ENCODE results near the gene B3GALNT2. TPM values are rescaled to one million over a fixed set of nuclear protein-coding genes. Genes with fewer than 3 reads are reported as not detected.
A peak's percentile ranks its signal among the peaks of the same experiment; 100 is the strongest.

B3GALNT2 gene
- total and polyA plus RNA-seq, 8 donors: 2.4 to 126 (median 14.7) TPM

GRCh38 chr1:235423214-235423652 is 81.0 kb downstream of the B3GALNT2 start:
- WGBS, 5 donors: 54 to 68% (median 60%) methylated on average over 12 of the region's 12 CpGs
- Histone ChIP-seq H3K27me3 (no peaks in the 10 kb centered on the region), H3K27ac (no peak overlapping the region), H3K4me1 (peaks cover 0 to 8% (median 2%) of the 10 kb centered on the region in 4 donors), H3K4me3 (no peak overlapping the region), H3K36me3 (peaks cover 2 to 38% (median 19%) of the 10 kb centered on the region in 4 donors), H3K9me3 (no peaks in the 10 kb centered on the region)
- DNase-seq: peak in 1 of 2 donors; percentile 30
- TF ChIP-seq CTCF (IDR thresholded peaks at IDR 0.05): no peak
- no peak for TF ChIP-seq POLR2AphosphoS5 (IDR thresholded peaks at IDR 0.05)
- intact Hi-C loops (cut with DNase I; ENCODE audit: low total_unique reads): no loop called here

- intact Hi-C loops (cut with DNase I; ENCODE audit: low total_unique reads): no loop called here
- Histone ChIP-seq H3K27ac (no peak overlapping the region), H3K9me3 (no peaks in the 10 kb centered on the region), H3K36me3 (peaks cover 2 to 26% (median 18%) of the 10 kb centered on the region in 4 donors), H3K4me3 (no peak overlapping the region), H3K27me3 (no peaks in the 10 kb centered on the region), H3K4me1 (peaks cover 0 to 8% (median 4%) of the 10 kb centered on the region in 4 donors)
- no peak for DNase-seq
- WGBS, 5 donors: 64 to 81% (median 77%) methylated on average over 3 of the region's 3 CpGs
- TF ChIP-seq POLR2AphosphoS5 (IDR thresholded peaks at IDR 0.05): no peak
- no peak for TF ChIP-seq CTCF (IDR thresholded peaks at IDR 0.05)
- no peak for TF ChIP-seq POLR2A (IDR thresholded peaks at IDR 0.05)
- no peak for TF ChIP-seq EP300 (IDR thresholded peaks at IDR 0.05)
Measured at GRCh38 chr1:235421751-235422150, 82.5 kb downstream of the B3GALNT2 start.

GRCh38 chr1:235417086-235417697 is 87.1 kb downstream of the B3GALNT2 start:
- peaks cover 0 to 15% (median 3%) of the 10 kb centered on the region in 4 donors for H3K4me1 ChIP-seq
- no peak overlapping the region for H3K4me3 ChIP-seq
- peaks cover 2 to 23% (median 17%) of the 10 kb centered on the region in 4 donors for H3K36me3 ChIP-seq
- H3K27me3 ChIP-seq: no peaks in the 10 kb centered on the region
- TF ChIP-seq POLR2A (IDR thresholded peaks at IDR 0.05) (no peak), CTCF (IDR thresholded peaks at IDR 0.05) (peak in 5 of 7 experiments; percentile 77 to 87 (median 82)), POLR2AphosphoS5 (IDR thresholded peaks at IDR 0.05) (peak in 2 of 3 donors; percentile 18 to 52), EP300 (IDR thresholded peaks at IDR 0.05) (no peak)
- 30 to 35% (median 32%) methylated on average over 8 of the region's 8 CpGs for WGBS, 5 donors
- H3K9me3 ChIP-seq: no peaks in the 10 kb centered on the region
- H3K27ac ChIP-seq: no peak overlapping the region
- intact Hi-C loops (cut with DNase I; ENCODE audit: low total_unique reads): loop anchor here (10.0 kb wide), 2 partner anchors 162 to 312 kb away; no protein-coding TSS in a partner anchor
- DNase-seq: peak; percentile 62 to 85

GRCh38 chr1:235416662-235417049 is 87.6 kb downstream of the B3GALNT2 start:
- no peak overlapping the region for H3K4me3 ChIP-seq
- DNase-seq: no peak
- no peaks in the 10 kb centered on the region for H3K9me3 ChIP-seq
- H3K36me3 ChIP-seq: peaks cover 2 to 23% (median 17%) of the 10 kb centered on the region in 4 donors
- intact Hi-C loops (cut with DNase I; ENCODE audit: low total_unique reads): loop anchor here (10.0 kb wide), 2 partner anchors 162 to 312 kb away; no protein-coding TSS in a partner anchor
- no peaks in the 10 kb centered on the region for H3K27me3 ChIP-seq
- no peak for TF ChIP-seq POLR2AphosphoS5 (IDR thresholded peaks at IDR 0.05)
- no peak for TF ChIP-seq POLR2A (IDR thresholded peaks at IDR 0.05)
- TF ChIP-seq EP300 (IDR thresholded peaks at IDR 0.05): no peak
- TF ChIP-seq CTCF (IDR thresholded peaks at IDR 0.05): no peak
- WGBS, 5 donors: 58 to 83% (median 76%) methylated on average over 1 of the region's 1 CpG
- no peak overlapping the region for H3K27ac ChIP-seq
- H3K4me1 ChIP-seq: peaks cover 0 to 16% (median 4%) of the 10 kb centered on the region in 4 donors
